SK-N-SH treated with all-trans-retinoic acid at 6 μM for 48 hours (cell line): ENCODE results near the gene LRRC26.

Source experiments
- ATAC-seq: fragments of 200-7000 bp; cut with Tn5 transposase; 3 replicates; pipeline ENCODE4 v1.9.1; 2020; ENCODE audit warnings: mild to moderate bottlenecking, moderate library complexity
- BACH2 ChIP-seq: fragments of 250-450 bp; sonication (Bioruptor Pico); IDR thresholded peaks from 2 replicates; pipeline ENCODE4 v1.9.0; 2021; ENCODE audit warnings: mild to moderate bottlenecking, borderline replicate concordance
- CREB5 ChIP-seq: fragments of 250-450 bp; sonication (Bioruptor Pico); IDR thresholded peaks from 2 replicates; pipeline ENCODE4 v1.5.1; 2020; ENCODE audit warnings: low read depth, mild to moderate bottlenecking, moderate library complexity
- CSDC2 ChIP-seq: fragments of 250-450 bp; sonication (Bioruptor Pico); IDR thresholded peaks from 2 replicates; pipeline ENCODE4 v1.5.0; 2020; ENCODE audit warnings: mild to moderate bottlenecking, moderate library complexity
- ESRRG ChIP-seq: fragments of 250-450 bp; sonication (Bioruptor Pico); IDR thresholded peaks from 2 replicates; pipeline ENCODE4 v1.6.1; 2021; ENCODE audit warnings: mild to moderate bottlenecking
- GLIS3 ChIP-seq: fragments of 250-450 bp; sonication (Bioruptor Pico); IDR thresholded peaks from 2 replicates; pipeline ENCODE4 v1.5.0; 2020; ENCODE audit warnings: mild to moderate bottlenecking, moderate library complexity
- ISL1 ChIP-seq: fragments of 250-450 bp; sonication (Bioruptor Pico); IDR thresholded peaks from 2 replicates; pipeline ENCODE4 v2.1.2; 2022; ENCODE audit warnings: mild to moderate bottlenecking, moderate library complexity
- OSR1 ChIP-seq: fragments of 250-450 bp; sonication (Bioruptor Pico); IDR thresholded peaks from 2 replicates; pipeline ENCODE4 v1.8.0; 2022; ENCODE audit warnings: moderate library complexity, mild to moderate bottlenecking, inconsistent platforms
- POU6F1 ChIP-seq: fragments of 250-450 bp; sonication (Bioruptor Pico); IDR thresholded peaks from 2 replicates; pipeline ENCODE4 v1.8.0; 2021; ENCODE audit warnings: low read depth, mild to moderate bottlenecking, moderate library complexity, borderline replicate concordance
- SNAI2 ChIP-seq: fragments of 250-450 bp; sonication (Bioruptor Pico); IDR thresholded peaks from 2 replicates; pipeline ENCODE4 v1.5.0; 2020; ENCODE audit warnings: mild to moderate bottlenecking, moderate library complexity
- TCF4 ChIP-seq: fragments of 250-450 bp; sonication (Bioruptor Pico); IDR thresholded peaks from 2 replicates; pipeline ENCODE4 v1.8.0; 2021; ENCODE audit warnings: mild to moderate bottlenecking, moderate library complexity, borderline replicate concordance
- TOX ChIP-seq: fragments of 250-450 bp; sonication (Bioruptor Pico); IDR thresholded peaks from 2 replicates; pipeline ENCODE4 v1.8.0; 2021; ENCODE audit warnings: mild to moderate bottlenecking, moderate library complexity, borderline replicate concordance
- ZC3H10 ChIP-seq: fragments of 250-450 bp; sonication (Bioruptor Pico); IDR thresholded peaks from 2 replicates; pipeline ENCODE4 v1.5.1; 2021; ENCODE audit warnings: mild to moderate bottlenecking, moderate library complexity
- ZFP3 ChIP-seq: fragments of 250-450 bp; sonication (Bioruptor Pico); IDR thresholded peaks from 2 replicates; pipeline ENCODE4 v1.5.0; 2020; ENCODE audit warnings: mild to moderate bottlenecking, moderate library complexity
- ZFP30 ChIP-seq: fragments of 450-650 bp; formaldehyde crosslinking; IDR thresholded peaks from 2 replicates; pipeline ENCODE4 v1.5.0; 2022; ENCODE audit warnings: mild to moderate bottlenecking, moderate library complexity
- ZNF565 ChIP-seq: fragments of 450-650 bp; formaldehyde crosslinking; conservative IDR thresholded peaks from 2 replicates; pipeline ENCODE4 v1.5.0; 2020; ENCODE audit warnings: low read depth, mild to moderate bottlenecking, moderate library complexity
- ZNF70 ChIP-seq: fragments of 450-650 bp; formaldehyde crosslinking; IDR thresholded peaks from 2 replicates; pipeline ENCODE4 v1.5.0; 2020; ENCODE audit warnings: mild to moderate bottlenecking, moderate library complexity
- ZNF8 ChIP-seq: fragments of 450-650 bp; formaldehyde crosslinking; IDR thresholded peaks from 2 replicates; pipeline ENCODE4 v1.5.0; 2020; ENCODE audit warnings: mild to moderate bottlenecking, moderate library complexity
- TF ChIP-seq, protein P1 (sequence below): fragments of 250-450 bp; sonication (Bioruptor Pico); IDR thresholded peaks from 2 replicates; pipeline ENCODE4 v1.5.1; 2021; ENCODE audit warnings: mild to moderate bottlenecking, moderate library complexity
- TF ChIP-seq, protein P2 (sequence below): fragments of 250-450 bp; sonication (Bioruptor Pico); IDR thresholded peaks from 2 replicates; pipeline ENCODE4 v1.8.0; 2020; ENCODE audit warnings: mild to moderate bottlenecking, moderate library complexity, borderline replicate concordance
- TF ChIP-seq, protein P3 (sequence below): fragments of 250-450 bp; sonication (Bioruptor Pico); IDR thresholded peaks from 2 replicates; pipeline ENCODE4 v1.5.0; 2020; ENCODE audit warnings: mild to moderate bottlenecking, moderate library complexity

The LRRC26 gene

DNA sequence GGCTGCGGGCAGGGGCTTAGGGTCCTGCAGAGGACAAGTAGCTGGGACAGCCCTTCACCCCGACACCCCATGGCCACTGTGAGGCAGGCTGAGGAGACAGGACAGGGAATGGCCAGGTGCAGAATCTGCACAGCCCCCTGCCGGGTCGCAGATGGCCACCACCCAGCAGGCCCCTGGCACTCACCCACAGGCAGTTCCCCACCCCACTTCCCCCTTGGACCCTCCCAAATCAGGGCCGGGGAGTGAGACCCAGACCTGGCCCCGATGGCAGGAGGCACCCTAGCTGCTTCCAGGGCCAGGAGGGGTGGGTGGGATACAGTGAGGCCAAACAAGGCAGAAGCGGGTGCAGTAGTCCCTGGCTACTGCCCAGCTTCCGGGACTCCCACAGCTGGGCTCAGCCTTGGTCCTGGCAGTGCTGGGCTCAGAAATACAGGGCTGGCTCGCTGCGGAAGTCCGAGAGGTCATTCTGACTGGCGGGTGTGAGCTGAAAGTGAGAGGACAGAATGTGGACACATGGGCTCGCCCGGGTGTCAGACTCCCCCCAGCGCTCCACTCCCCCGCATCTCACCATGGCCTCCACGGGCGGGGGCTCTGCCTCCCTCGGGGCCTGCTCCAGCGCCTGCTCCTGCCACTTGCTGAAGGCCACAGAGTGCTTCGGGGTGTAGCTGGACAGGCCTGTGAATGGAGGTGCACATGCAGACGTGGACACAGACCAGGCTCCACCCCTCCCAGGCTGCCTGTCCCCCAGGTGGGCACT lies 22.0 kb upstream of the LRRC26 start:
- no peak for ATAC-seq
- no peak for TF ChIP-seq ZFP30 (CRISPR knock-in tag)
- TF ChIP-seq POU6F1 (CRISPR knock-in tag) = no peak
- no peak for TF ChIP-seq ZNF565 (CRISPR knock-in tag)

GRCh38 chr9:137191245-137191644 lies 21.4 kb upstream of the LRRC26 start:
- TF ChIP-seq ZFP30 (CRISPR knock-in tag) (no peak), CREB5 (no peak), BACH2 (CRISPR knock-in tag) (no peak), POU6F1 (CRISPR knock-in tag) (no peak), CSDC2 (CRISPR knock-in tag) (no peak), ESRRG (CRISPR knock-in tag) (no peak), ZC3H10 (no peak), SNAI2 (CRISPR knock-in tag) (no peak), ISL1 (CRISPR knock-in tag) (no peak), ZNF8 (no peak), GLIS3 (CRISPR knock-in tag) (no peak), ZFP3 (CRISPR knock-in tag) (no peak), TOX (CRISPR knock-in tag) (no peak), OSR1 (no peak), ZNF565 (CRISPR knock-in tag) (no peak), ZNF70 (CRISPR knock-in tag) (no peak), TCF4 (CRISPR knock-in tag) (no peak)
- TF ChIP-seq, protein P1, sequence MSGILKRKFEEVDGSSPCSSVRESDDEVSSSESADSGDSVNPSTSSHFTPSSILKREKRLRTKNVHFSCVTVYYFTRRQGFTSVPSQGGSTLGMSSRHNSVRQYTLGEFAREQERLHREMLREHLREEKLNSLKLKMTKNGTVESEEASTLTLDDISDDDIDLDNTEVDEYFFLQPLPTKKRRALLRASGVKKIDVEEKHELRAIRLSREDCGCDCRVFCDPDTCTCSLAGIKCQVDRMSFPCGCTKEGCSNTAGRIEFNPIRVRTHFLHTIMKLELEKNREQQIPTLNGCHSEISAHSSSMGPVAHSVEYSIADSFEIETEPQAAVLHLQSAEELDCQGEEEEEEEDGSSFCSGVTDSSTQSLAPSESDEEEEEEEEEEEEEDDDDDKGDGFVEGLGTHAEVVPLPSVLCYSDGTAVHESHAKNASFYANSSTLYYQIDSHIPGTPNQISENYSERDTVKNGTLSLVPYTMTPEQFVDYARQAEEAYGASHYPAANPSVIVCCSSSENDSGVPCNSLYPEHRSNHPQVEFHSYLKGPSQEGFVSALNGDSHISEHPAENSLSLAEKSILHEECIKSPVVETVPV (CRISPR knock-in tag) = no peak
- TF ChIP-seq, protein P2, sequence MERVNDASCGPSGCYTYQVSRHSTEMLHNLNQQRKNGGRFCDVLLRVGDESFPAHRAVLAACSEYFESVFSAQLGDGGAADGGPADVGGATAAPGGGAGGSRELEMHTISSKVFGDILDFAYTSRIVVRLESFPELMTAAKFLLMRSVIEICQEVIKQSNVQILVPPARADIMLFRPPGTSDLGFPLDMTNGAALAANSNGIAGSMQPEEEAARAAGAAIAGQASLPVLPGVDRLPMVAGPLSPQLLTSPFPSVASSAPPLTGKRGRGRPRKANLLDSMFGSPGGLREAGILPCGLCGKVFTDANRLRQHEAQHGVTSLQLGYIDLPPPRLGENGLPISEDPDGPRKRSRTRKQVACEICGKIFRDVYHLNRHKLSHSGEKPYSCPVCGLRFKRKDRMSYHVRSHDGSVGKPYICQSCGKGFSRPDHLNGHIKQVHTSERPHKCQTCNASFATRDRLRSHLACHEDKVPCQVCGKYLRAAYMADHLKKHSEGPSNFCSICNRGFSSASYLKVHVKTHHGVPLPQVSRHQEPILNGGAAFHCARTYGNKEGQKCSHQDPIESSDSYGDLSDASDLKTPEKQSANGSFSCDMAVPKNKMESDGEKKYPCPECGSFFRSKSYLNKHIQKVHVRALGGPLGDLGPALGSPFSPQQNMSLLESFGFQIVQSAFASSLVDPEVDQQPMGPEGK (CRISPR knock-in tag) = no peak
- TF ChIP-seq, protein P3, sequence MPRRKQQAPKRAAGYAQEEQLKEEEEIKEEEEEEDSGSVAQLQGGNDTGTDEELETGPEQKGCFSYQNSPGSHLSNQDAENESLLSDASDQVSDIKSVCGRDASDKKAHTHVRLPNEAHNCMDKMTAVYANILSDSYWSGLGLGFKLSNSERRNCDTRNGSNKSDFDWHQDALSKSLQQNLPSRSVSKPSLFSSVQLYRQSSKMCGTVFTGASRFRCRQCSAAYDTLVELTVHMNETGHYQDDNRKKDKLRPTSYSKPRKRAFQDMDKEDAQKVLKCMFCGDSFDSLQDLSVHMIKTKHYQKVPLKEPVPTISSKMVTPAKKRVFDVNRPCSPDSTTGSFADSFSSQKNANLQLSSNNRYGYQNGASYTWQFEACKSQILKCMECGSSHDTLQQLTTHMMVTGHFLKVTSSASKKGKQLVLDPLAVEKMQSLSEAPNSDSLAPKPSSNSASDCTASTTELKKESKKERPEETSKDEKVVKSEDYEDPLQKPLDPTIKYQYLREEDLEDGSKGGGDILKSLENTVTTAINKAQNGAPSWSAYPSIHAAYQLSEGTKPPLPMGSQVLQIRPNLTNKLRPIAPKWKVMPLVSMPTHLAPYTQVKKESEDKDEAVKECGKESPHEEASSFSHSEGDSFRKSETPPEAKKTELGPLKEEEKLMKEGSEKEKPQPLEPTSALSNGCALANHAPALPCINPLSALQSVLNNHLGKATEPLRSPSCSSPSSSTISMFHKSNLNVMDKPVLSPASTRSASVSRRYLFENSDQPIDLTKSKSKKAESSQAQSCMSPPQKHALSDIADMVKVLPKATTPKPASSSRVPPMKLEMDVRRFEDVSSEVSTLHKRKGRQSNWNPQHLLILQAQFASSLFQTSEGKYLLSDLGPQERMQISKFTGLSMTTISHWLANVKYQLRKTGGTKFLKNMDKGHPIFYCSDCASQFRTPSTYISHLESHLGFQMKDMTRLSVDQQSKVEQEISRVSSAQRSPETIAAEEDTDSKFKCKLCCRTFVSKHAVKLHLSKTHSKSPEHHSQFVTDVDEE = no peak
- no peak for ATAC-seq
